Left renal pelvis (tissue), 4 donors: ENCODE measurements around the gene CAPN15. TPM values are rescaled to one million over a fixed set of nuclear protein-coding genes. Genes with fewer than 3 reads are reported as not detected.

Source experiments
- polyA plus RNA-seq, 4 donors: library from polyadenylated mRNA; unstranded; fragments of 120-200 nt; gene quantifications; one replicate each; pipeline ENCODE4 v1.2.1, GENCODE V29; 2013; ENCODE audit not compliant: insufficient read length in 4 of 4

CAPN15 gene
- polyA plus RNA-seq, 4 donors = 16.2 to 36.6 (median 23.5) TPM

Other genes starting within 250 kb of the CAPN15 start
- 1 to 10 TPM; 1.2 to 4.6 (median 2.8) TPM for gene ARHGDIG, start 247.1 kb upstream of the CAPN15 start, polyA plus RNA-seq
- 1 to 10 TPM in 2 of 4 donors, under 1 TPM in 2; 0.32 to 1.8 (median 0.84) TPM for gene PDIA2, start 244.5 kb upstream of the CAPN15 start, polyA plus RNA-seq
- gene AXIN1, start 175.0 kb upstream of the CAPN15 start, polyA plus RNA-seq = 10 to 100 TPM; 14.9 to 22.8 (median 15.8) TPM
- gene MRPL28, start 157.2 kb upstream of the CAPN15 start, polyA plus RNA-seq = 10 to 100 TPM; 36.9 to 82.5 (median 65.4) TPM
- gene PGAP6, start 145.7 kb upstream of the CAPN15 start, polyA plus RNA-seq = 10 to 100 TPM; 21.6 to 64.8 (median 56.5) TPM
- gene NME4, start 130.5 kb upstream of the CAPN15 start, polyA plus RNA-seq = 100 to 1,000 TPM in 3 of 4 donors, 10 to 100 TPM in 1; 97.7 to 141 (median 104) TPM
- gene DECR2, start 125.8 kb upstream of the CAPN15 start, polyA plus RNA-seq = 10 to 100 TPM; 17.3 to 31.8 (median 22.7) TPM
- gene RAB11FIP3, start 102.1 kb upstream of the CAPN15 start, polyA plus RNA-seq = 100 to 1,000 TPM in 1 of 4 donors, 10 to 100 TPM in 3; 44.2 to 144 (median 76.4) TPM
- 10 to 100 TPM in 1 of 4 donors, 1 to 10 TPM in 2, under 1 TPM in 1; 0.59 to 21.7 (median 8.6) TPM for gene PRR35, start 32.7 kb downstream of the CAPN15 start, polyA plus RNA-seq
- gene NHLRC4, start 39.3 kb downstream of the CAPN15 start, polyA plus RNA-seq = 10 to 100 TPM in 1 of 4 donors, 1 to 10 TPM in 3; 2.7 to 10.3 (median 5.8) TPM
- gene PIGQ, start 42.3 kb downstream of the CAPN15 start, polyA plus RNA-seq = 10 to 100 TPM; 28.0 to 89.7 (median 50.2) TPM
- gene RAB40C, start 62.4 kb downstream of the CAPN15 start, polyA plus RNA-seq = 10 to 100 TPM; 12.4 to 32.9 (median 16.1) TPM
- 1 to 10 TPM in 3 of 4 donors, under 1 TPM in 1; 0.82 to 3.5 (median 1.1) TPM for gene WFIKKN1, start 103.3 kb downstream of the CAPN15 start, polyA plus RNA-seq
- gene METTL26, start 108.6 kb downstream of the CAPN15 start, polyA plus RNA-seq = 10 to 100 TPM; 44.5 to 67.1 (median 45.4) TPM
- 10 to 100 TPM in 3 of 4 donors, 1 to 10 TPM in 1; 3.5 to 30.3 (median 15.3) TPM for gene MCRIP2, start 114.1 kb downstream of the CAPN15 start, polyA plus RNA-seq
- gene WDR90, start 121.7 kb downstream of the CAPN15 start, polyA plus RNA-seq = 10 to 100 TPM; 26.1 to 76.2 (median 35.0) TPM
- gene RHOT2, start 140.4 kb downstream of the CAPN15 start, polyA plus RNA-seq = 100 to 1,000 TPM in 1 of 4 donors, 10 to 100 TPM in 3; 56.9 to 127 (median 63.7) TPM
- 1 to 10 TPM in 3 of 4 donors, under 1 TPM in 1; 0.91 to 2.8 (median 1.1) TPM for gene RHBDL1, start 148.0 kb downstream of the CAPN15 start, polyA plus RNA-seq
- gene STUB1, start 152.7 kb downstream of the CAPN15 start, polyA plus RNA-seq = 100 to 1,000 TPM in 2 of 4 donors, 10 to 100 TPM in 2; 84.9 to 143 (median 105) TPM
- 10 to 100 TPM; 44.5 to 67.9 (median 60.9) TPM for gene JMJD8, start 156.6 kb downstream of the CAPN15 start, polyA plus RNA-seq
- 10 to 100 TPM in 1 of 4 donors, 1 to 10 TPM in 3; 8.4 to 15.0 (median 9.9) TPM for gene WDR24, start 162.7 kb downstream of the CAPN15 start, polyA plus RNA-seq
- 1 to 10 TPM in 2 of 4 donors, under 1 TPM in 2; 0.79 to 2.0 (median 1.2) TPM for gene FBXL16, start 178.1 kb downstream of the CAPN15 start, polyA plus RNA-seq
- gene METRN, start 187.4 kb downstream of the CAPN15 start, polyA plus RNA-seq = 10 to 100 TPM in 2 of 4 donors, 1 to 10 TPM in 2; 5.2 to 12.1 (median 9.2) TPM
- gene ANTKMT, start 193.4 kb downstream of the CAPN15 start, polyA plus RNA-seq = 10 to 100 TPM in 3 of 4 donors, 1 to 10 TPM in 1; 8.9 to 28.2 (median 10.8) TPM
- 1 to 10 TPM in 3 of 4 donors, under 1 TPM in 1; 0.86 to 3.5 (median 2.2) TPM for gene CCDC78, start 198.7 kb downstream of the CAPN15 start, polyA plus RNA-seq
- gene HAGHL, start 199.4 kb downstream of the CAPN15 start, polyA plus RNA-seq = 1 to 10 TPM; 2.4 to 7.9 (median 4.1) TPM
- 10 to 100 TPM; 15.8 to 31.2 (median 22.2) TPM for gene CIAO3, start 213.3 kb downstream of the CAPN15 start, polyA plus RNA-seq
- 10 to 100 TPM in 3 of 4 donors, 1 to 10 TPM in 1; 2.3 to 27.1 (median 12.3) TPM for gene MSLN, start 233.0 kb downstream of the CAPN15 start, polyA plus RNA-seq